ENCODE measurements around the gene SLC4A7. TPM values are rescaled to one million over a fixed set of nuclear protein-coding genes. Genes with fewer than 3 reads are reported as not detected.

Gene SLC4A7
- polyA plus RNA-seq, 4 donors, result 13.8 to 53.0 (median 28.4) TPM

- Histone ChIP-seq H3K4me1 (ENCODE audit: control insufficient read depth in 3 of 3, insufficient read depth in 2 of 3, low read depth in 1 of 3, low read length in 2 of 3) (no peaks in the 10 kb centered on the region), H3K4me3 (ENCODE audit: low read depth in 1 of 3, low read length in 3 of 3) (no peak overlapping the region), H3K27me3 (ENCODE audit: control insufficient read depth in 3 of 3, insufficient read depth in 3 of 3, low read length in 3 of 3) (no peaks in the 10 kb centered on the region), H3K27ac (ENCODE audit: low read depth in 1 of 3, low read length in 2 of 3) (no peak overlapping the region), H3K36me3 (ENCODE audit: control insufficient read depth in 3 of 3, insufficient read depth in 2 of 3, low read depth in 1 of 3, low read length in 3 of 3) (no peaks in the 10 kb centered on the region), H3K9me3 (ENCODE audit: control insufficient read depth in 2 of 2, insufficient read depth in 1 of 2, low read depth in 1 of 2, low read length in 1 of 2) (no peaks in the 10 kb centered on the region)
- 89 to 98% (median 92%) methylated on average over 3 of the region's 3 CpGs for WGBS, 3 donors
- DNase-seq, result no peak
- no peak for FAIRE-seq
Observed at GRCh38 chr3:27501759-27502158, 17.6 kb upstream of the SLC4A7 start.

DNA sequence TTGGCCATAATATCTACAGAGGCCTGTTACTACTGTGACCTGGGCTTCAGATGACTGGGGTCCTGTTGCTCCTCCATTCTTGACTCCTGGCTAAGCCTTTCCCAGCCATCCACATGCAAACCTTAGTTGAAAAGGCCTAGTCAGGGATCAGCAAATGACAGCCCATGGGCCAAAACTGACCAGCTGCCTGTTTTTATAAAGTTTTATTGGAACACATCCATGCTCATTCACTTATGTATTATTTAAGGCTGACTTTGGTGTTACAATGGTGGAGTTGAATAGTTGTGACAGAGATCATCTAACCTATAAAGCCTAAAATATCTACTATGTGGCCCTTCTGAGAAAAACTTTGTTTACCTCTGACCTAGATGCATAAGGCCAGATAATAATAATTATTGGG is 16.8 kb upstream of the SLC4A7 start:
- no peak overlapping the region for H3K27ac ChIP-seq (ENCODE audit: low read depth in 1 of 3, low read length in 2 of 3)
- H3K4me3 ChIP-seq (ENCODE audit: low read depth in 1 of 3, low read length in 3 of 3), result no peak overlapping the region
- DNase-seq, result no peak
- no peaks in the 10 kb centered on the region for H3K27me3 ChIP-seq (ENCODE audit: control insufficient read depth in 3 of 3, insufficient read depth in 3 of 3, low read length in 3 of 3)
- FAIRE-seq, result no peak
- no peaks in the 10 kb centered on the region for H3K9me3 ChIP-seq (ENCODE audit: control insufficient read depth in 2 of 2, insufficient read depth in 1 of 2, low read depth in 1 of 2, low read length in 1 of 2)
- H3K4me1 ChIP-seq (ENCODE audit: control insufficient read depth in 3 of 3, insufficient read depth in 2 of 3, low read depth in 1 of 3, low read length in 2 of 3), result no peaks in the 10 kb centered on the region
- H3K36me3 ChIP-seq (ENCODE audit: control insufficient read depth in 3 of 3, insufficient read depth in 2 of 3, low read depth in 1 of 3, low read length in 3 of 3), result no peaks in the 10 kb centered on the region

DNA sequence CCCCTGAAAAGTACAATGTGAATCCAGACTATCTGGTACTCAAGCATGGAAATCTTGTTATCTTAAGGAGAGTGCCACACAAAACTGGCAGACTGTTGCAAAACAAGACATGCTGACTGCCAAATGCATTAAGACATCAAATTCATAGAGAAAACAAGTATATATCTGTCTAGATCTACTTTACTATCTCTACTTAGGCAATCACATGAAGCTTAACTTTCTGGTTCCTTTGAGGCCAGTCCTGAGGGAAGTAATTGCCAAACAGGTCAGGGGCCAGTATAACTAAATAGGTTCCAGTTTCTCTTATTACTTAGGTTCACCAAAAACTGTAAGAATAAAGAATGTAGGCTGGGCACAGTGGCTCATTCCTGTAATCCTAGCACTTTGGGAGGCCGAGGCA is 15.9 kb upstream of the SLC4A7 start:
- FAIRE-seq (no peak), DNase-seq (no peak)
- no peaks in the 10 kb centered on the region for H3K4me1 ChIP-seq (ENCODE audit: control insufficient read depth in 3 of 3, insufficient read depth in 2 of 3, low read depth in 1 of 3, low read length in 2 of 3)
- 89 to 97% (median 95%) methylated on average over 1 of the region's 1 CpG for WGBS, 3 donors
- H3K9me3 ChIP-seq (ENCODE audit: control insufficient read depth in 2 of 2, insufficient read depth in 1 of 2, low read depth in 1 of 2, low read length in 1 of 2), result no peaks in the 10 kb centered on the region
- no peak overlapping the region for H3K4me3 ChIP-seq (ENCODE audit: low read depth in 1 of 3, low read length in 3 of 3)
- no peak overlapping the region for H3K27ac ChIP-seq (ENCODE audit: low read depth in 1 of 3, low read length in 2 of 3)
- H3K36me3 ChIP-seq (ENCODE audit: control insufficient read depth in 3 of 3, insufficient read depth in 2 of 3, low read depth in 1 of 3, low read length in 3 of 3), result no peaks in the 10 kb centered on the region
- no peaks in the 10 kb centered on the region for H3K27me3 ChIP-seq (ENCODE audit: control insufficient read depth in 3 of 3, insufficient read depth in 3 of 3, low read length in 3 of 3)

- no peak overlapping the region for H3K4me3 ChIP-seq (ENCODE audit: low read depth in 1 of 3, low read length in 3 of 3)
- no peak for FAIRE-seq
- no peaks in the 10 kb centered on the region for H3K36me3 ChIP-seq (ENCODE audit: control insufficient read depth in 3 of 3, insufficient read depth in 2 of 3, low read depth in 1 of 3, low read length in 3 of 3)
- H3K4me1 ChIP-seq (ENCODE audit: control insufficient read depth in 3 of 3, insufficient read depth in 2 of 3, low read depth in 1 of 3, low read length in 2 of 3), result no peaks in the 10 kb centered on the region
- peak in 1 of 2 donors; percentile 62 for DNase-seq
- H3K9me3 ChIP-seq (ENCODE audit: control insufficient read depth in 2 of 2, insufficient read depth in 1 of 2, low read depth in 1 of 2, low read length in 1 of 2), result no peaks in the 10 kb centered on the region
- no peak overlapping the region for H3K27ac ChIP-seq (ENCODE audit: low read depth in 1 of 3, low read length in 2 of 3)
- no peaks in the 10 kb centered on the region for H3K27me3 ChIP-seq (ENCODE audit: control insufficient read depth in 3 of 3, insufficient read depth in 3 of 3, low read length in 3 of 3)
Observed at GRCh38 chr3:27494784-27495183, 10.6 kb upstream of the SLC4A7 start.

DNA sequence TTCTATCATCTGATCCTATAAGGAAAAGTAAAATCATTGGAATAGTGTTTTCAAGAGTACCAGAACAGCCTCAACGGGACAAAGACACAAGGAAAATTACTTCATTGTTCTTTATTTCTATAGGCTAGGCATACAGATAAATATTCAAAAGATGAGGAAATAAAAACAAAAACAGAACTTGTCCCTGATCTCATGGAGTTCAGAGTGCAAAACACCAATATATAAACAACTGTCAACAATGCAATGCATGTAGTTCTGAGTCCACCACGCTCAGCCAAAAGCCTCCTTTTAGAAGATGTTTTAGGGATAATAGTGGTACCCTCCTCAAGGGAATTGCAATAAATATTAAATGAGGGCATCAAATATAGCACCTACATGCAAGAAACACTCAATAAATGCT is 4.6 kb upstream of the SLC4A7 start:
- DNase-seq (no peak), FAIRE-seq (no peak)
- no peak overlapping the region for H3K4me3 ChIP-seq (ENCODE audit: low read depth in 1 of 3, low read length in 3 of 3)
- H3K36me3 ChIP-seq (ENCODE audit: control insufficient read depth in 3 of 3, insufficient read depth in 2 of 3, low read depth in 1 of 3, low read length in 3 of 3), result no peaks in the 10 kb centered on the region
- 85 to 91% (median 87%) methylated on average over 2 of the region's 2 CpGs for WGBS, 3 donors
- H3K27me3 ChIP-seq (ENCODE audit: control insufficient read depth in 3 of 3, insufficient read depth in 3 of 3, low read length in 3 of 3), result no peaks in the 10 kb centered on the region
- H3K4me1 ChIP-seq (ENCODE audit: control insufficient read depth in 3 of 3, insufficient read depth in 2 of 3, low read depth in 1 of 3, low read length in 2 of 3), result no peaks in the 10 kb centered on the region
- no peak overlapping the region for H3K27ac ChIP-seq (ENCODE audit: low read depth in 1 of 3, low read length in 2 of 3)
- no peaks in the 10 kb centered on the region for H3K9me3 ChIP-seq (ENCODE audit: control insufficient read depth in 2 of 2, insufficient read depth in 1 of 2, low read depth in 1 of 2, low read length in 1 of 2)

- H3K4me1 ChIP-seq (ENCODE audit: control insufficient read depth in 3 of 3, insufficient read depth in 2 of 3, low read depth in 1 of 3, low read length in 2 of 3), result peaks cover 0 to under 1% (median 0%) of the 10 kb centered on the region in 3 donors
- H3K4me3 ChIP-seq (ENCODE audit: low read depth in 1 of 3, low read length in 3 of 3), result no peak overlapping the region
- no peak for DNase-seq
- no peak overlapping the region for H3K27ac ChIP-seq (ENCODE audit: low read depth in 1 of 3, low read length in 2 of 3)
- H3K9me3 ChIP-seq (ENCODE audit: control insufficient read depth in 2 of 2, insufficient read depth in 1 of 2, low read depth in 1 of 2, low read length in 1 of 2), result no peaks in the 10 kb centered on the region
- no peaks in the 10 kb centered on the region for H3K27me3 ChIP-seq (ENCODE audit: control insufficient read depth in 3 of 3, insufficient read depth in 3 of 3, low read length in 3 of 3)
- no peak for FAIRE-seq
- WGBS, 3 donors, result 73 to 96% (median 73%) methylated on average over 1 of the region's 1 CpG
- H3K36me3 ChIP-seq (ENCODE audit: control insufficient read depth in 3 of 3, insufficient read depth in 2 of 3, low read depth in 1 of 3, low read length in 3 of 3), result no peaks in the 10 kb centered on the region
Observed at GRCh38 chr3:27487383-27487782, 3.2 kb upstream of the SLC4A7 start.

- DNase-seq (no peak), FAIRE-seq (no peak)
- Histone ChIP-seq H3K4me1 (ENCODE audit: control insufficient read depth in 3 of 3, insufficient read depth in 2 of 3, low read depth in 1 of 3, low read length in 2 of 3) (peaks cover 0 to 6% (median 0%) of the 10 kb centered on the region in 3 donors), H3K27ac (ENCODE audit: low read depth in 1 of 3, low read length in 2 of 3) (no peak overlapping the region), H3K27me3 (ENCODE audit: control insufficient read depth in 3 of 3, insufficient read depth in 3 of 3, low read length in 3 of 3) (no peaks in the 10 kb centered on the region), H3K36me3 (ENCODE audit: control insufficient read depth in 3 of 3, insufficient read depth in 2 of 3, low read depth in 1 of 3, low read length in 3 of 3) (no peaks in the 10 kb centered on the region), H3K9me3 (ENCODE audit: control insufficient read depth in 2 of 2, insufficient read depth in 1 of 2, low read depth in 1 of 2, low read length in 1 of 2) (no peaks in the 10 kb centered on the region), H3K4me3 (ENCODE audit: low read depth in 1 of 3, low read length in 3 of 3) (no peak overlapping the region)
- 82 to 91% (median 87%) methylated on average over 7 of the region's 7 CpGs for whole genome bisulfite sequencing, 3 donors
Observed at GRCh38 chr3:27486336-27486735, 2.2 kb upstream of the SLC4A7 start.

GRCh38 chr3:27485866-27486265 is 1.7 kb upstream of the SLC4A7 start:
- Histone ChIP-seq H3K4me1 (ENCODE audit: control insufficient read depth in 3 of 3, insufficient read depth in 2 of 3, low read depth in 1 of 3, low read length in 2 of 3) (peaks cover 0 to 6% (median 0%) of the 10 kb centered on the region in 3 donors), H3K27ac (ENCODE audit: low read depth in 1 of 3, low read length in 2 of 3) (no peak overlapping the region), H3K9me3 (ENCODE audit: control insufficient read depth in 2 of 2, insufficient read depth in 1 of 2, low read depth in 1 of 2, low read length in 1 of 2) (no peaks in the 10 kb centered on the region), H3K4me3 (ENCODE audit: low read depth in 1 of 3, low read length in 3 of 3) (no peak overlapping the region), H3K36me3 (ENCODE audit: control insufficient read depth in 3 of 3, insufficient read depth in 2 of 3, low read depth in 1 of 3, low read length in 3 of 3) (no peaks in the 10 kb centered on the region), H3K27me3 (ENCODE audit: control insufficient read depth in 3 of 3, insufficient read depth in 3 of 3, low read length in 3 of 3) (no peaks in the 10 kb centered on the region)
- FAIRE-seq, result no peak
- DNase-seq, result no peak
- WGBS, 3 donors, result 79 to 86% (median 83%) methylated on average over 5 of the region's 5 CpGs

DNA sequence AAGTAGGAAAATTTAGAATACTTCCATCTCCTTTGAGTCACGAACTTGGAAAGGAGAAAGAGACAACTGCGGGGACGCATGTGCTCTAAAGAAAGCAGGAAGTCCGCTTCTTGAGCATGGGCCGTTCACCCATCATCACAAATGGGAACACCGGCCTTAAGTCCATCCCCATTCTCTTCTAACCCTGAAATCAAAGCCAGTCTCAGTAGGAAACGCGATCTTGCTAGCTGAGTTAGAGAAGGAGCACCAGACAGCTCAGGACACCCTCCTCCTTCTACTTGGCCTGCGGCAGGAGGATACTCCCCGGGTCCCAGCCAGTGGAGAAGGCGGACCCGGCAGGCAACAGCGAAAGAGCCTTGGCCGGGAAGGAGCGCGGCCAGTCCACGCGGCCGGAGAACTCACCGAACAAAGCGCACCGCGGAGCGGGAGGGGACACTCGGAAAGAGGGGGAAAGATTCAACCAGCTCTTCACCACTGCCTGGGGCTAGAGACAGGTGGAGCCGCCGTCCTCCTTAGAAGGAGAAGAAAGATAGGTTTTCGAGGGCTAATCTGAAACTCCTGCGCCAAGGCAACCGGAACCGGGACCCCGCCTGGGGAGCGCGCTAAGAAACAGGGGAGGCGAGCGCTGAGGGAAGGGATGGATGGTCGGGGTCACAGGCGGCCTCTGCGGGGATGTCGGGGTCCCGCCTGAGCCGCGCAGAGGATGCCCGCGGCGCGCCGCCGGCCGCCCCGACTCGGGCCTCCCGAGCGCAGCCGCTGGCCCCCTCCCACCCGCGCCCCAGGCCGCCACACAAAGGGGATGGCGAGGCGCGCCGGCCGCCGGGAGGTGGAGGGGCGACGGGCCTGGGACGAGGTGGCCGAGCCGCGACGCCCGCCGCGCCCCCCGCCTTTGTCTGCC is 818 bp downstream of the SLC4A7 start:
- Histone ChIP-seq H3K27me3 (ENCODE audit: control insufficient read depth in 3 of 3, insufficient read depth in 3 of 3, low read length in 3 of 3) (no peaks in the 10 kb centered on the region), H3K9me3 (ENCODE audit: control insufficient read depth in 2 of 2, insufficient read depth in 1 of 2, low read depth in 1 of 2, low read length in 1 of 2) (no peaks in the 10 kb centered on the region), H3K4me3 (ENCODE audit: low read depth in 1 of 3, low read length in 3 of 3) (peak overlapping the region; percentile 84 to 99 (median 87)), H3K4me1 (ENCODE audit: control insufficient read depth in 3 of 3, insufficient read depth in 2 of 3, low read depth in 1 of 3, low read length in 2 of 3) (peaks cover 2 to 6% (median 3%) of the 10 kb centered on the region in 3 donors), H3K27ac (ENCODE audit: low read depth in 1 of 3, low read length in 2 of 3) (peak overlapping the region; percentile 89 to 97 (median 94)), H3K36me3 (ENCODE audit: control insufficient read depth in 3 of 3, insufficient read depth in 2 of 3, low read depth in 1 of 3, low read length in 3 of 3) (no peaks in the 10 kb centered on the region)
- FAIRE-seq (no peak), DNase-seq (peak; percentile 63 to 81)
- 0 to 1% (median 0%) methylated on average over 30 to 75 of the region's 75 CpGs for WGBS, 3 donors

All from small intestine (tissue), 7 donors.